Ectodermal cell (in vitro differentiated cells): Measurements from ENCODE around the gene DNAJA3.

Experiments used
- H3K27ac ChIP-seq: 2 replicates; pipeline ENCODE4 v1.7.0; 2013; ENCODE audit warnings: mild to moderate bottlenecking, low read depth, low read length; ENCODE audit not compliant: insufficient read depth, poor library complexity, severe bottlenecking
- H3K27me3 ChIP-seq: 2 replicates; pipeline ENCODE4 v1.7.0; 2013; ENCODE audit warnings: mild to moderate bottlenecking, low read length; ENCODE audit not compliant: insufficient read depth, control insufficient read depth, poor library complexity, severe bottlenecking
- H3K36me3 ChIP-seq: one replicate; pipeline ENCODE4 v1.7.0; 2013; ENCODE audit warnings: low read length; ENCODE audit not compliant: control insufficient read depth, insufficient read depth
- H3K4me1 ChIP-seq: one replicate; pipeline ENCODE4 v1.7.0; 2013; ENCODE audit warnings: low read length; ENCODE audit not compliant: control insufficient read depth, insufficient read depth
- H3K4me3 ChIP-seq: 2 replicates; pipeline ENCODE4 v1.7.0; 2013; ENCODE audit warnings: low read depth, low read length, control low read depth; ENCODE audit not compliant: insufficient read depth
- H3K9me3 ChIP-seq: 2 replicates; pipeline ENCODE4 v1.7.0; 2013; ENCODE audit warnings: mild to moderate bottlenecking, low read length, moderate library complexity; ENCODE audit not compliant: control insufficient read depth
- WGBS, 2 experiments: methylation state at CpG; one replicate each; pipeline ENCODE4 v1.1.7; 2013; ENCODE audit warnings: missing lambda C conversion rate in 2 of 2; 5-methylcytosine and 5-hydroxymethylcytosine counted together

Gene DNAJA3

GRCh38 chr16:4381935-4382794 lies 43.5 kb upstream of the DNAJA3 start:
- Histone ChIP-seq H3K4me1 (peaks cover 21% of the 10 kb centered on the region), H3K9me3 (no peaks in the 10 kb centered on the region), H3K27me3 (no peaks in the 10 kb centered on the region), H3K36me3 (peaks cover 4% of the 10 kb centered on the region), H3K27ac (no peak overlapping the region), H3K4me3 (no peak overlapping the region)
- 96% methylated on average over 55 of the region's 55 CpGs for WGBS, 2 experiments

GRCh38 chr16:4382795-4383357 lies 42.8 kb upstream of the DNAJA3 start:
- no peaks in the 10 kb centered on the region for H3K9me3 ChIP-seq
- H3K36me3 ChIP-seq, result peaks cover 4% of the 10 kb centered on the region
- WGBS, 2 experiments, result 94 to 96% methylated on average over 20 of the region's 21 CpGs
- H3K27me3 ChIP-seq, result no peaks in the 10 kb centered on the region
- no peak overlapping the region for H3K27ac ChIP-seq
- no peak overlapping the region for H3K4me3 ChIP-seq
- peaks cover 24% of the 10 kb centered on the region for H3K4me1 ChIP-seq

GRCh38 chr16:4383591-4384444 lies 41.9 kb upstream of the DNAJA3 start:
- 91 to 94% methylated on average over 12 of the region's 12 CpGs for WGBS, 2 experiments
- Histone ChIP-seq H3K36me3 (peaks cover 4% of the 10 kb centered on the region), H3K4me3 (no peak overlapping the region), H3K4me1 (peaks cover 27% of the 10 kb centered on the region), H3K9me3 (no peaks in the 10 kb centered on the region), H3K27me3 (no peaks in the 10 kb centered on the region), H3K27ac (no peak overlapping the region)

DNA sequence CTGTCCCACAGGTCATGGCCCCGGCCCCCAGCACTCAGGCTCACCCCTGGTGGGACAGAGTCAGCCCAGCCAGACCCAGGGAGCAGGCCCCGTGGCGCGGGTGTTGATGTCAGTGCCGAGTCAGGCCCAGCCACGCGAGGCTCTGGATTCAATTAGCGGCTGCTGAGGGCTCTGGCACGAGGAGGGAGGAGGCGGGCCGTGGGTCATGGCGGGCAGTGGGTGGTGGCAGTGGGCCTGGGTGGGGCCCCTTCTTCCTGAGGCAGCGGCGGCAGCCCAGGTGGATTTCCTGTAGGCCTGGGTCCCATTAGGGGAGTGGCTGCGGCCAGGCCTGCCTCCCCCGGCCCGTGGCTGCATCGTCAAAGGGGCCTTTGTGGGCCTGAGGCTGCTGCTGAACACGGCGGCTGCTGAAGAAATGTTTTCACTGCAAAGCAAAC lies 41.1 kb upstream of the DNAJA3 start:
- WGBS, 2 experiments, result 84 to 85% methylated on average over 20 of the region's 20 CpGs
- no peak overlapping the region for H3K4me3 ChIP-seq
- H3K27ac ChIP-seq, result no peak overlapping the region
- H3K27me3 ChIP-seq, result no peaks in the 10 kb centered on the region
- H3K9me3 ChIP-seq, result no peaks in the 10 kb centered on the region
- H3K4me1 ChIP-seq, result peaks cover 27% of the 10 kb centered on the region
- peaks cover 4% of the 10 kb centered on the region for H3K36me3 ChIP-seq

DNA sequence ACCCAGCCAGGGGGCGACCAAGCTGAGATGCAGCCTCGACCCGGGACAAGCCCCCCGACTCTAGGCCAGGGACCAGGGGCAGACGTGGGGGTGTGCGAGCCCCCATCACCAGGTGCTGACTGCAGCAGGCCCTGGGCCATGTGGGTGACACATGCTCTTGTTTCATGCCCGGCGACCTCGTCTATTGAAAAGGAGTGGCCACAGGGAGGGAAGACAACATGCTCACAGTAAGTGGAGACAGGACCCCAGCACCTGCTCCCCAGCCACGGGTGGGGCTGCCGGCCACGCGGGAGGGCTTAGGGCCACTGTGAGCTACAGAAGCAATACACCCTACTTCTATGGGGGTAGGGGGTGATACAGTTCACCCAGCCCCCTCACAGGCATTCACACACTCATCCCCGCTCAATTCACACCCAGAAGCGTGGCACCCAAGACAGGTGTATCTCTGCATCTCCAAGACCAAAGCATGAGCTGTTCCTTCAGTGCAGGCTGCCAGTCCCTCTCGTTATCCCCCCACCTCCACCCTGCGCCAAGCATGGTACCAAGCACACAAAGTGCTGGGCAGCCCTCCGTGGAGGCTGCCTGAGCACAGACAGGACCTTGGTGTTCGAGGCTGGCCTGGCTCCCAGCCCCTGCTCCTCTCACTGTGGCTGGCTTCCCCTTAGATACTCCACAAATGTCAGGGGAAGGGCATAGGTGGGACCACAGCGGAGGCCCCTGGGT lies 40.4 kb upstream of the DNAJA3 start:
- WGBS, 2 experiments, result 87% methylated on average over 20 of the region's 20 CpGs
- H3K9me3 ChIP-seq, result no peaks in the 10 kb centered on the region
- H3K4me1 ChIP-seq, result peaks cover 25% of the 10 kb centered on the region
- H3K36me3 ChIP-seq, result peaks cover 4% of the 10 kb centered on the region
- no peak overlapping the region for H3K27ac ChIP-seq
- H3K27me3 ChIP-seq, result no peaks in the 10 kb centered on the region
- no peak overlapping the region for H3K4me3 ChIP-seq

GRCh38 chr16:4385789-4386450 lies 39.7 kb upstream of the DNAJA3 start:
- H3K9me3 ChIP-seq, result no peaks in the 10 kb centered on the region
- H3K27me3 ChIP-seq, result no peaks in the 10 kb centered on the region
- H3K27ac ChIP-seq, result no peak overlapping the region
- peaks cover 4% of the 10 kb centered on the region for H3K36me3 ChIP-seq
- no peak overlapping the region for H3K4me3 ChIP-seq
- WGBS, 2 experiments, result 93 to 94% methylated on average over 11 of the region's 11 CpGs
- H3K4me1 ChIP-seq, result peaks cover 26% of the 10 kb centered on the region

DNA sequence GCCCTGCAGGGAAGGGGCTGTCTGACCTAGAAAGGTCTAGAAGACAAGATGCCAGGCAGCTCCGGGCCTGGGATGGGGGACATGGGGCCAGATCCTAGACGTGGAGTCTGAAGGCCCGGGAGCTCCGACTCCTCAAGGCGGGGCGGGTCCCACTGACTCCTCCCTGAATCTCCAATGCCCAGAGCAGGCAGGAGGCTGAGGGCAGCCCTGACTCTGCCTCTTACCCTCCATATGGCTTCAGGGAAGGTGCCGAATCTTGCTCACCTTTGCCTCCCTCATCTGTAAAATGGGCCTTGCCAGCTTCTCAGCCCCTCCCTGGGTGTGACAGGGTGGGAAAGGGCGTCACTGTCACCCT lies 39.2 kb upstream of the DNAJA3 start:
- H3K27me3 ChIP-seq, result no peaks in the 10 kb centered on the region
- no peak overlapping the region for H3K4me3 ChIP-seq
- 82% methylated on average over 8 of the region's 8 CpGs for WGBS, 2 experiments
- H3K9me3 ChIP-seq, result no peaks in the 10 kb centered on the region
- H3K4me1 ChIP-seq, result peaks cover 27% of the 10 kb centered on the region
- H3K27ac ChIP-seq, result no peak overlapping the region
- H3K36me3 ChIP-seq, result peaks cover 4% of the 10 kb centered on the region

GRCh38 chr16:4386951-4387565 lies 38.6 kb upstream of the DNAJA3 start:
- Histone ChIP-seq H3K4me3 (no peak overlapping the region), H3K27ac (no peak overlapping the region), H3K9me3 (no peaks in the 10 kb centered on the region), H3K36me3 (peaks cover 4% of the 10 kb centered on the region), H3K4me1 (peaks cover 33% of the 10 kb centered on the region), H3K27me3 (no peaks in the 10 kb centered on the region)
- 91 to 96% methylated on average over 10 of the region's 10 CpGs for WGBS, 2 experiments

- Histone ChIP-seq H3K36me3 (no peaks in the 10 kb centered on the region), H3K4me1 (peaks cover 41% of the 10 kb centered on the region), H3K4me3 (no peak overlapping the region), H3K9me3 (no peaks in the 10 kb centered on the region), H3K27me3 (no peaks in the 10 kb centered on the region), H3K27ac (no peak overlapping the region)
- WGBS, 2 experiments, result 95% methylated on average over 20 of the region's 20 CpGs
These were observed 37.9 kb upstream of the DNAJA3 start for GRCh38 chr16:4387781-4388180.
